Suprapubic skin (tissue), 4 donors: ENCODE measurements around the gene GGACT.

Source experiments
- EP300 ChIP-seq: sonication (generic); formaldehyde crosslinking; IDR thresholded peaks from one replicate; pipeline ENCODE4 v1.6.1; 2017; ENCODE audit warnings: antibody characterized with exemption
- POLR2A ChIP-seq, 2 donors: fragments of 450-650 bp; IDR thresholded peaks; one replicate each; pipeline ENCODE4 v1.6.1; 2017; ENCODE audit warnings: antibody characterized with exemption in 2 of 2, mild to moderate bottlenecking in 2 of 2, moderate library complexity in 2 of 2
- POLR2AphosphoS5 ChIP-seq, 3 donors: sonication (generic); formaldehyde crosslinking; IDR thresholded peaks; one replicate each; pipeline ENCODE4 v1.6.1; 2017; ENCODE audit warnings: antibody characterized with exemption in 3 of 3
- TF ChIP-seq, protein P1 (sequence below), 2 donors: fragments of 200-600 bp in 1 of 2; fragments of 450-650 bp in 1 of 2; sonication (generic) in 1 of 2; IDR thresholded peaks; one replicate each; pipeline ENCODE4 v1.5.1; 2016 to 2019; ENCODE audit warnings: antibody characterized with exemption in 2 of 2, mild to moderate bottlenecking in 1 of 2, moderate library complexity in 1 of 2

DNA sequence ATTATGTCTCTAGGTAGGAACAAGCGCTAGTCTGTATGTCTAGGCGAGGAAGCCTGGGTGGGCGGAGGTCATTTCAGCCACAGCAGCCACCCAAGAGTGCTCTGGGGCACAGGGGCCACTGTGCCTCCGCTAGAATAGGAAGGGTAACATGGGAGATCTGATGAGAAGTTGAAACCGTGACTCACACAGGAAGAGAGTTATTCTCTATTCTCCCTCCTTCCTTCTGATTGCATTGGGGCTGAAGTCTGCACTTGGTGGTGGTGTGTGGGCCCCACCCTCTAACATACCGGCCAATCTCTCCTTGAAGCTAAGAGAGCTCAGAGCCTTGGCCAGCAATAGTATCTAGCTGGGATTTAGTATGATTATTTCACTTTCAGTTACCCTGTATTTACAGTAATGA lies 20.3 kb upstream of the GGACT start:
- TF ChIP-seq, protein P1, sequence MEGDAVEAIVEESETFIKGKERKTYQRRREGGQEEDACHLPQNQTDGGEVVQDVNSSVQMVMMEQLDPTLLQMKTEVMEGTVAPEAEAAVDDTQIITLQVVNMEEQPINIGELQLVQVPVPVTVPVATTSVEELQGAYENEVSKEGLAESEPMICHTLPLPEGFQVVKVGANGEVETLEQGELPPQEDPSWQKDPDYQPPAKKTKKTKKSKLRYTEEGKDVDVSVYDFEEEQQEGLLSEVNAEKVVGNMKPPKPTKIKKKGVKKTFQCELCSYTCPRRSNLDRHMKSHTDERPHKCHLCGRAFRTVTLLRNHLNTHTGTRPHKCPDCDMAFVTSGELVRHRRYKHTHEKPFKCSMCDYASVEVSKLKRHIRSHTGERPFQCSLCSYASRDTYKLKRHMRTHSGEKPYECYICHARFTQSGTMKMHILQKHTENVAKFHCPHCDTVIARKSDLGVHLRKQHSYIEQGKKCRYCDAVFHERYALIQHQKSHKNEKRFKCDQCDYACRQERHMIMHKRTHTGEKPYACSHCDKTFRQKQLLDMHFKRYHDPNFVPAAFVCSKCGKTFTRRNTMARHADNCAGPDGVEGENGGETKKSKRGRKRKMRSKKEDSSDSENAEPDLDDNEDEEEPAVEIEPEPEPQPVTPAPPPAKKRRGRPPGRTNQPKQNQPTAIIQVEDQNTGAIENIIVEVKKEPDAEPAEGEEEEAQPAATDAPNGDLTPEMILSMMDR (IDR thresholded peaks at IDR 0.05), result no peak
- TF ChIP-seq POLR2AphosphoS5 (IDR thresholded peaks at IDR 0.05) (no peak), POLR2A (IDR thresholded peaks at IDR 0.05) (no peak), EP300 (no peak)
